Forelimb muscle (tissue), 1 donor: ENCODE results near the gene PIP4K2A. TPM values are rescaled to one million over a fixed set of nuclear protein-coding genes. Genes with fewer than 3 reads are reported as not detected.
"Not testable (repeated sequence)": the region's sequence is repeated elsewhere in the genome, so short reads cannot be mapped to it uniquely, and the experiment has no call there.

Source experiments
- DNase-seq: peaks from one replicate; pipeline ENCODE4 v3.0.0-alpha.2; 2013; ENCODE audit warnings: low read depth
- polyA plus RNA-seq: library from polyadenylated mRNA; unstranded; fragments of 120-200 nt; gene quantifications from one replicate; pipeline ENCODE4 v1.2.1, GENCODE V29; 2013; ENCODE audit not compliant: insufficient read length

Gene PIP4K2A
- polyA plus RNA-seq, 1 donor = 17.3 TPM

DNA sequence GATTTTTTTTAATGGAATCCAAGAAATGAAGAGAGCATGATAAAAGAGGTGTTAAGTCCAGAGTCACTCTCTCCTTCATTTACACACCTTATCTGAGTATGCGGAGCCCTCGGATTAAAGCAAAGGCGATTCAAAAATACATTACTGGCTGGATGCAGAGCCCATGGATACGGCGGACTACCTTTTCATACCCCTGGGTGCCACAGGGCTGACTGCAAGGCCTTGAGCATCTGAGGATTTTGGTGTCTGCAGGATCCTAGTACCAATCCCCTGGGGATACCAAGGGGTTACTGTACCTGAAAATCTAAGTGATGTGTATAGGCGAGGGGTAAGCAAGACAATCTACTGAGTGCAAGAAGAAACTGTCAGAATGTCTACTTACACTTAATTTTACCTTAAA lies 20.5 kb downstream of the PIP4K2A start:
- no peak for DNase-seq

DNA sequence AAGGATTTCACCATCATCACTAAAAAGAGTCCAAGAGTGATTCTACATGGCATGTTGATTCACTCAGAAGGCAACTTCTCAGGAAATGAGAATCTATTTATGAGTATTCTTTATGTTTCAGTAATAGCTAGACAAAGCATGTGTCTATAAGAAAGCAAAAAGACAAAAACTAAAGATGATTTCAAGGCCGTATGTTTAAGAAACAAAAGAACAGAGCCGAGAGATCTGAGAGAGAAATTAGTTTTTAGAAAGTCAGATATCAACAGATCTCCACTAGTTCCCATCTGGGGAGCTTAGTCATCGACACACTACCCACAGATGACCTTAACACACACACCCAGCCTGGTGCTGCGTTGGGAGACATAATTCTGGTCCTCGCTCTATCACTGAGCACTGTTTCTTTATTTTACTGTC lies 21.0 kb downstream of the PIP4K2A start:
- DNase-seq = no peak

DNA sequence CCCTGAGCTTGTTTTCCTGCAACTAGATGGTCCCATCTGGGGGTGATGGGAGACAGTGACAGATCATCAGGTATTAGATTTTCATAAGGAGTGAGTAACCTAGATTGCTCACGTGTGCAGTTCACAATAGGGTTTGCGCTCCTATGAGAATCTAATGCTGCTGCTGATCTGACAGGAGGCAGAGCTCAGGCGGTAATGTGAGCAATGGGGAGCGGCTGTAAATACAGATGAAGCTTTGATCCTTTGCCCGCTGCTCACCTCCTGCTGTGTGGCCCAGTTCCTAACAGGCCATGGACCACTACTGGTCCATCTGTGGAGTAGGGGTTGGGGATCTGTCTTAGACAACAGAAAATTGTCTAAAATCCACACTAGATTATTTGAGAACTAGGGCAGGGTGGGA lies 22.3 kb downstream of the PIP4K2A start:
- not testable (repeated sequence) for DNase-seq

- DNase-seq = no peak
These were observed 23.6 kb downstream of the PIP4K2A start for GRCh38 chr10:22690614-22691431.

- no peak for DNase-seq
These were observed 24.2 kb downstream of the PIP4K2A start for GRCh38 chr10:22690158-22690557.

DNA sequence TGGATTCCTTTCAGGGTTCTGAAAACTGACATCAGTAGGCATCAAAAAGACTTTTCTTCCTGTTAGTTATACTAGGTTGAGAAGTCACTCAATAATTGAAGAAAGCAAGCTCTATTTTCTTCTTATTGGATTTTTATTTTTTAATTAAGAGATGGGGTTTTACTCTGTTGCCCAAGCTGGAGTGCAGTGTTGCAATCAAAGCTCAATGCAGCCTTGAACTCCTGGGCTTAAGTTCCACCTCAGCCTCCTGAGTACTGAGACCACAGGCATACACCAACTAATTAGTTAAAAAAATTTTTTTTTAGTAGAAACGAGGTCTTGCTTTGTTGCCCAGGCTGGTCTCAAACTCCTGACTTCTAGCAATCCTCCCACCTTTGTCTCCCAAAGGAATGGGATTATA lies 28.0 kb downstream of the PIP4K2A start:
- DNase-seq = no peak

DNA sequence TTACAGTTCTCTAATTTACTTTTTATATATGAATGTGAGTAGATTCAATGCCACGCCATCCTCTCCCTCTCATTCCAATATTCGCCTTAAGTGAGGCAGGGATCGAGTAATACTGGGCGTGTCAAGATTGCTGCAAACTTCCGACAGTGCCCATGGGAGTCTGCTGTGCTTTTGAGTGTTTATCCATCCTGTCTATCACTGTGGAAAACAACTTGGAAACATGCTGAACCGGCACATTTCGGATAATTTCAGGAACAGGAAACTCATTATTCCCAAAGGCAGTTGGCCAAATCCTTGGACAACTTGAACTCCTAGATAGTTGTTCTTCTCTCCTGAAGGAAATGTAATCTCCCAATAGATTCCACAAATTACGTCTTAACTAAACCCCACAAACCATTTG lies 28.5 kb downstream of the PIP4K2A start:
- no peak for DNase-seq

GRCh38 chr10:22684699-22685098 lies 29.7 kb downstream of the PIP4K2A start:
- no peak for DNase-seq

GRCh38 chr10:22683140-22683389 lies 31.3 kb downstream of the PIP4K2A start:
- DNase-seq = no peak

- no peak for DNase-seq
These were observed 31.9 kb downstream of the PIP4K2A start for GRCh38 chr10:22682237-22683139.

GRCh38 chr10:22681783-22682183 lies 32.6 kb downstream of the PIP4K2A start:
- DNase-seq = no peak

DNA sequence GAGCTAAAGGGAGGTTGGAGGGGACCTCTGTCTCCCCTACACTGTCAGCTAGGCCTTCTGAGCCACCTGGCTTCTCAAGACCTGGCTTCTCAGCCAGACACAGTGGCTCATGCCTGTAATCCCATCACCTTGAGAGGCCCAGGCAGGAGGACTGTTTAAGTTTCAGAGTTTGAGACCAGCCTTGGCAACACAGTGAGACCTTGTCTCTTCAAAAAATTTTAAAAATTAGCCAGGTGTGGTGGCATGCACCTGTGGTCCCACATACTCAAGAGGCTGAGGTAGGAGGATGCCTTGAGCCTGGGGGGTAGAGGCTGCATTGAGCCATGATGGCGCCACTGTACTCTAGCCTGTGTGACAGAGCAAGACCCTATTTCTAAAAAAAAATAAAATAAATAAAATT lies 33.1 kb downstream of the PIP4K2A start:
- no peak for DNase-seq

DNA sequence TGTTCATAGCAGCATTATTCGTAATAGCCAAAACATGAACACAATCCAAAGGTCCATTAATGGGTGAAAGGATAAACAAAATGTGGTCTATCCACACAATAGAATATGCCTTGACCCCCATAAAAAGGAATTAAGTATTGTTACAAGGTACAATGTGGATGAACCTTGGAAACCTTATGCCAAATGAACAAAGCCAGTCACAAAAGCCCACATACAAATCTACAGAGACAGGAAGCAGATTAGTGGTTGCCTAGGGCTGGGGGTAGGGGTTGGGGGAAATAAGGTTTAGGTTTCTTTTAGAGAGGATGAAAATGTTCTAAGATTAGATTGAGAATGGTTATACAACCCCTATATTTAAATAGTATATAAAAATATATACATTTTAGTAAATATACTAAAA lies 34.8 kb downstream of the PIP4K2A start:
- DNase-seq = no peak

DNA sequence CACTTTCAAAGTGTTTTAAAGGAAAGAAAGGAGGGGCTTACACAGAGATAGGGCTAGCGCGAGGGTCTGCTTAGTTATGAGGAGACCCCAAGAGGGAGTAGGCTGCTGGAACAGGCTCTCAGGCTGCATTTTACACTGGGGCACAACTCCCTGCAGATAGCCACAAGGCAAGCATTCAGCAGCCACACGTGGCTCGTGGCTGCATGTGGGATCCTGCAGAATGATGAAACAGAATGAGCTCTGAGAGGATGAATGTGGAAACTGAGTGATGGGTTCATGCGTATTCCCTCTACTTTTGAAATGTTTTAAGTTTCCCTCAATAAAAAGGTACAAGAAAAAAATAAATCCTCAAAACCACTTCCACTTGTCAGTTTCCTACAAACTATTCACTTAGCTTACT lies 37.0 kb downstream of the PIP4K2A start:
- no peak for DNase-seq

- DNase-seq = no peak
These were observed 37.9 kb downstream of the PIP4K2A start for GRCh38 chr10:22676435-22676834.

GRCh38 chr10:22674573-22674930 lies 39.8 kb downstream of the PIP4K2A start:
- DNase-seq = no peak

DNA sequence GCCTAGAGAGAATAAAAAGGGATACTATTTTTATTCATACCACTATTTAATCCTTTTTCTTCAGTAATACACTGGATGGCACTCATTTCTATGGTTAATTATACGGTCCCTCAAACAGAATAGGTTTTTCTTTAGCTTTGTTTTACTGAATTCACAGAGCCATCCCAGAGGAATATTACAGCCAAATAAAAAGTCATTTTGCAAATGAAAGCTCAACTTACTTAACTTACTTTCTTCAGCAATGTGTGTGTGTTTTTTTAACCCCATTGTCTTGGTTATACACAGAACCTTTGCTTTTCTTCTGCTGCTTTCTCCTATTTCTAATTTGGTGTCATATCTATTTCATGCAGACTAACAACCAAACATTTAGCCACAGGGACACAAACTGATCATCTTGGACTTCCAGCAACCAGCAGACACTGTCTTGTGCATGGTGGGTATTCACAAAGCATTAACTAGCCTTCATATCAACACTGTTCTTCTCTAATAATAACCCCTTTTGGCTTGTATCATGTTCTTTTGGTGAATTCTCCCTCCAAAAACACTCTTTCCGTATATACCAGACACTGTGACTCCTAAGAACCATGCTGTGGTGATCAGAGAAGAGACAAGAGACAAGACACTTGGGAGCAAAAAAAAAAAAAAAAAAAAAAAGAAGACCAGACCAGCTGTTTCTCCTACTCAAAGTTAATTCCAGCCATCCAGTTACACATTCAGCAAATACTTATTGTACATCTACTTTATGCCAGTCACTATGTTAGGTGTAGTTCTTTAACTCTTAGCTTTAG lies 40.4 kb downstream of the PIP4K2A start:
- no peak for DNase-seq

- DNase-seq = no peak
These were observed 41.3 kb downstream of the PIP4K2A start for GRCh38 chr10:22673091-22673392.

DNA sequence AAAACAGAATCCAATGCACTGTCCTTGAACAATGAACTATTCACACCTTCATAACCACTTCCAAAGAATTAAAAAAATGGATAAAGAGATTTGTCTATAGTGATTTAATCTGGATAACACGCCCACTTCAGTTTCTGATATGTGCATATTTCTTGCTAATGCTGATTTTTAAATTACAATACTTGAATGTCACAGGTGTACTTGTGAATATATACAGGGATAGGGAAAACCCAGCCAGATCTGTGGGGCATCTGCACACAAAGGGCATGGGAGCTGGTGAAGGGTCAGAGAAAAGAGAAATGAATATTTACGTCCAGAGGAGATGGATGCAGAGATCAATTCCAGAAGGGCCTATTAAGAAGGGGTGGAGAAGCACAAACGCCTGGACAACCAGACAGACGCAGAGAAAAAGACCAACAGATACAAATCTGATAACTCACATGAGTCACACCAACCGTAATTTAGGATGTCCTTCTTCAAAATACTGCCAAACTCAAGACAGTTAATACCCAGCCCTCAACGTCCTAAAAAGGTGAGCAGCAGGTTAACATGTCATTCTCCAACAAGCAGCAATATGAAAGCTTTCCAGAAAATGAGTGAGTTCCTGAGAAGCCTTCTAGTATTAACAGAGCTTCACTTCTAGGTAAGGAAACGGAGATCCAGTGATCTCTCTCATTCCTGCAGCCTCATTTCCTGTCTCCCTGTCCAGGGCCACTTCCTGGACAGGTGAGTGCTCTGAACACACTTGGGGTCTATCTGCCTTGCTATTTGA lies 41.9 kb downstream of the PIP4K2A start:
- DNase-seq = no peak

- DNase-seq = no peak
These were observed 43.6 kb downstream of the PIP4K2A start for GRCh38 chr10:22670788-22671187.

DNA sequence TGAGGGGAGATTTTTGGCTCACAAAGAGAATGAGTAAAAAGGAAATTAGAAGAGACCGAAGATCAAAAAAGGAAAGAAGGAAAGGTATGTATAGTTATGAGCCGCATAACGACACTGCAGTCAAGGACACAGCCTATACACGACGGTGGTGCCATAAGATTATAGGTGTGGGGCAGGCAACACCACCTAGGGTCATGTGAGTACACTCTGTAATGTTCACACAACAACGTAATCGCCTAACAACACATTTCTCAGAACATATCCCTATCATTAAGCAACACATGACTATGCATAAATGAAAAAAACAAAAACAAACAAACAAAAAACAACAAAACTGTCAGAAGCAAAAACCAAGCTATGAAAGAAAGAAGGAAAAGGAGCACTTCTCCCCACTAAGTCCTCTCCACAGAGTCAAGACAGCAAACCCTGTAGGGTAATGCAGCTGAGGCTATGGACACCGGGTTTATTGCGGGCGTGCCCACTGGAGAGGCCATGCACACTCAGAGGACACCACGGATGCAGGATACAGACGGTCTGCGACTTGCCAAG lies 45.1 kb downstream of the PIP4K2A start:
- no peak for DNase-seq

DNA sequence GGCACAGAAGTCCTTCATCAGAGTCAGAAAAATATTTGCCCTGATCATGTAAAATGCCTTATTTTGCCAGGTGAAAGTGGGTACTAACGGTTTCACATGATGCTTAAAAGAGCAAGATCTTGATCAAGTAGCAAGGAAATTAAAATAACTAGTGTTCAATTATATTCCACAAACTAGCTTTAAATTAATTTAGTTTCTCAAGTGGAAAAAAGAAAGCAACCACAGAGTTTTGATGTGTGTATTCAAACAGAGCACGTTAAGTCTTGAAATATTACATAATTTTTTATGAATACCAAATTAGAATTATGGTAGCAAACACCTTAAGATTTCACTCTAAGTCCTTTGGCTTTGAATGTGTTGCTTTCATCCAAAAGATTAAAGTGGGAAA lies 47.3 kb downstream of the PIP4K2A start:
- DNase-seq = no peak
